Limb (tissue), 2 donors: Measurements from ENCODE around the gene CAPN1.

Experiments
- DNase-seq, 2 donors: peaks; one replicate each; pipeline ENCODE4 v3.0.0-alpha.2; 2016; ENCODE audit errors: extremely low spot score in 2 of 2

CAPN1 gene

GRCh38 chr11:65189191-65189590, 7.5 kb downstream of the CAPN1 start:
- no peak for DNase-seq

- DNase-seq: no peak
These were observed 12.8 kb downstream of the CAPN1 start for GRCh38 chr11:65194564-65194963.

GRCh38 chr11:65204143-65204542, 22.4 kb downstream of the CAPN1 start:
- DNase-seq: no peak

- no peak for DNase-seq
These were observed 23.2 kb downstream of the CAPN1 start for GRCh38 chr11:65204646-65205601.

- DNase-seq: no peak
These were observed 23.9 kb downstream of the CAPN1 start for GRCh38 chr11:65205602-65205967.

- DNase-seq: no peak
These were observed 24.7 kb downstream of the CAPN1 start for GRCh38 chr11:65206441-65206841.

- no peak for DNase-seq
These were observed 25.2 kb downstream of the CAPN1 start for GRCh38 chr11:65206901-65207300.

GRCh38 chr11:65207918-65208784, 26.4 kb downstream of the CAPN1 start:
- DNase-seq: no peak

GRCh38 chr11:65208785-65209710, 27.3 kb downstream of the CAPN1 start:
- DNase-seq: no peak

GRCh38 chr11:65209711-65210360, 28.1 kb downstream of the CAPN1 start:
- no peak for DNase-seq

GRCh38 chr11:65210361-65210731, 28.6 kb downstream of the CAPN1 start:
- no peak for DNase-seq

- no peak for DNase-seq
These were observed 29.0 kb downstream of the CAPN1 start for GRCh38 chr11:65210748-65211147.

- no peak for DNase-seq
These were observed 29.8 kb downstream of the CAPN1 start for GRCh38 chr11:65211293-65212105.

- DNase-seq: no peak
These were observed 30.6 kb downstream of the CAPN1 start for GRCh38 chr11:65212226-65212801.

- DNase-seq: no peak
These were observed 31.8 kb downstream of the CAPN1 start for GRCh38 chr11:65213322-65214211.

GRCh38 chr11:65214212-65214845, 32.6 kb downstream of the CAPN1 start:
- no peak for DNase-seq

- DNase-seq: no peak
These were observed 33.8 kb downstream of the CAPN1 start for GRCh38 chr11:65215441-65216076.

- DNase-seq: no peak
These were observed 35.1 kb downstream of the CAPN1 start for GRCh38 chr11:65216830-65217229.
